MM.1S (cell line): ENCODE measurements around the gene DCTN4.

Experiments
- CTCF ChIP-seq: fragments of 300-600 bp; sonication (generic); IDR thresholded peaks from 2 replicates; pipeline ENCODE4 v1.5.1; 2016; ENCODE audit warnings: antibody characterized with exemption, low read length, mixed read lengths
- EZH2 ChIP-seq: fragments of 300-600 bp; sonication (generic); optimal IDR thresholded peaks from 2 replicates; pipeline ENCODE3; 2017; ENCODE audit warnings: low read depth, mild to moderate bottlenecking, antibody characterized with exemption, low read length, mixed read lengths
- EZH2phosphoT487 ChIP-seq: fragments of 300-600 bp; sonication (generic); IDR thresholded peaks from 2 replicates; pipeline ENCODE4 v1.6.1; 2018; ENCODE audit warnings: antibody characterized with exemption, low read length

- TF ChIP-seq CTCF (no peak), EZH2phosphoT487 (no peak), EZH2 (no peak)
Observed at GRCh38 chr5:150763023-150763769, 4.4 kb upstream of the DCTN4 start.
